Hematopoietic multipotent progenitor cell treated with erythropoietin and hydrocortisone succinate and interleukin-3 and kit ligand, for 8 days (in vitro differentiated cells): ENCODE results near the gene DPP10.
"Not testable (repeated sequence)": the region's sequence is repeated elsewhere in the genome, so short reads cannot be mapped to it uniquely, and the experiment has no call there.

Source experiments
- DNase-seq: peaks from one replicate; pipeline ENCODE4 v3.0.0-alpha.2; 2015

DPP10 gene

GRCh38 chr2:115314119-115314518 lies 871.7 kb downstream of the DPP10 start:
- DNase-seq = no peak

- DNase-seq = no peak
These were observed 884.6 kb downstream of the DPP10 start for GRCh38 chr2:115327061-115327460.

GRCh38 chr2:115359550-115359949 lies 917.1 kb downstream of the DPP10 start:
- no peak for DNase-seq

GRCh38 chr2:115364093-115364492 lies 921.7 kb downstream of the DPP10 start:
- no peak for DNase-seq

GRCh38 chr2:115369400-115369799 lies 927.0 kb downstream of the DPP10 start:
- DNase-seq = no peak

- DNase-seq = no peak
These were observed 932.5 kb downstream of the DPP10 start for GRCh38 chr2:115374981-115375380.

- no peak for DNase-seq
These were observed 942.0 kb downstream of the DPP10 start for GRCh38 chr2:115384399-115384798.

GRCh38 chr2:115386465-115386864 lies 944.0 kb downstream of the DPP10 start:
- no peak for DNase-seq

GRCh38 chr2:115389024-115389423 lies 946.6 kb downstream of the DPP10 start:
- DNase-seq = no peak

GRCh38 chr2:115389898-115390565 lies 947.6 kb downstream of the DPP10 start:
- DNase-seq = no peak

GRCh38 chr2:115396579-115396978 lies 954.1 kb downstream of the DPP10 start:
- no peak for DNase-seq

GRCh38 chr2:115400940-115401339 lies 958.5 kb downstream of the DPP10 start:
- DNase-seq = no peak

- no peak for DNase-seq
These were observed 970.1 kb downstream of the DPP10 start for GRCh38 chr2:115412501-115412900.

GRCh38 chr2:115413791-115414190 lies 971.4 kb downstream of the DPP10 start:
- DNase-seq = no peak

- no peak for DNase-seq
These were observed 972.0 kb downstream of the DPP10 start for GRCh38 chr2:115414466-115414865.

GRCh38 chr2:115422004-115422634 lies 979.7 kb downstream of the DPP10 start:
- DNase-seq = no peak

- no peak for DNase-seq
These were observed 985.0 kb downstream of the DPP10 start for GRCh38 chr2:115427436-115427835.

GRCh38 chr2:115440746-115441145 lies 998.3 kb downstream of the DPP10 start:
- DNase-seq = not testable (repeated sequence)

GRCh38 chr2:115443539-115444185 lies 1001.2 kb downstream of the DPP10 start:
- DNase-seq = no peak

- no peak for DNase-seq
These were observed 1017.6 kb downstream of the DPP10 start for GRCh38 chr2:115460008-115460407.

- DNase-seq = no peak
These were observed 1038.3 kb downstream of the DPP10 start for GRCh38 chr2:115480741-115481140.

- DNase-seq = no peak
These were observed 1039.4 kb downstream of the DPP10 start for GRCh38 chr2:115481842-115482241.

- DNase-seq = no peak
These were observed 1041.2 kb downstream of the DPP10 start for GRCh38 chr2:115483666-115484065.

- no peak for DNase-seq
These were observed 1042.0 kb downstream of the DPP10 start for GRCh38 chr2:115484486-115484885.
